H1 (cell line): ENCODE results near the gene SCN11A. TPM values are rescaled to one million over a fixed set of nuclear protein-coding genes. Genes with fewer than 3 reads are reported as not detected.

ENCODE experiments used
- CTCF ChIA-PET: fragments of 300-600 bp; sonication (Branson Sonifier 250); formaldehyde crosslinking; loops from one replicate; lab custom pipeline; 2021; ENCODE audit not compliant: partially characterized antibody; lab: Charles Lee
- POLR2A ChIA-PET: fragments of 300-600 bp; sonication (Branson Sonifier 250); formaldehyde crosslinking; loops from one replicate; lab custom pipeline; 2021; ENCODE audit warnings: inconsistent platforms; ENCODE audit not compliant: partially characterized antibody; lab: Charles Lee
- DNase-seq, 2 experiments: peaks; one replicate each; pipeline versions ENCODE4 v3.0.0 to v3.0.0-alpha.2; 2010 to 2022; ENCODE audit warnings: low spot score in 2 of 2, low read depth in 1 of 2, mixed read lengths in 1 of 2
- FAIRE-seq: peaks from 2 replicates; lab custom pipeline; 2011; peaks lifted over from hg19 to GRCh38; lab: Jason Lieb, UNC
- H2AFZ ChIP-seq: 2 replicates; pipeline ENCODE4 v1.8.1; 2012; ENCODE audit warnings: low read length, inconsistent platforms
- H2AK5ac ChIP-seq: 2 replicates; pipeline ENCODE4 v1.6.1; 2013; ENCODE audit warnings: low read depth, low read length
- H2BK120ac ChIP-seq: replicated peaks from 2 replicates; pipeline ENCODE3; 2013; ENCODE audit warnings: low read depth, low read length, inconsistent platforms
- H2BK12ac ChIP-seq: 2 replicates; pipeline ENCODE4 v1.6.1; 2013; ENCODE audit warnings: low read depth, low read length
- H2BK15ac ChIP-seq: 2 replicates; pipeline ENCODE4 v1.6.1; 2013; ENCODE audit warnings: low read length
- H2BK20ac ChIP-seq: 2 replicates; pipeline ENCODE4 v1.6.1; 2013; ENCODE audit warnings: low read length
- H2BK5ac ChIP-seq: 2 replicates; pipeline ENCODE4 v1.6.1; 2013; ENCODE audit warnings: low read depth, low read length
- H3K14ac ChIP-seq: 2 replicates; pipeline ENCODE4 v1.6.1; 2013; ENCODE audit warnings: inconsistent platforms; ENCODE audit not compliant: insufficient read length
- H3K18ac ChIP-seq: 2 replicates; pipeline ENCODE4 v1.6.1; 2013; ENCODE audit warnings: low read length; ENCODE audit errors: extremely low read depth
- H3K23ac ChIP-seq: 2 replicates; pipeline ENCODE4 v1.6.1; 2013; ENCODE audit warnings: inconsistent platforms; ENCODE audit not compliant: insufficient read length
- H3K23me2 ChIP-seq: 2 replicates; pipeline ENCODE4 v1.6.1; 2013; ENCODE audit warnings: low read depth, low read length
- H3K27ac ChIP-seq: 2 replicates; pipeline ENCODE4 v1.6.1; 2011; ENCODE audit warnings: low read depth, low read length, inconsistent platforms
- H3K27me3 ChIP-seq, 4 experiments: replicated peaks in 1 of 4; 1 replicate in 1 of 4; 2 replicates in 3 of 4; pipeline versions ENCODE4 v1.6.1 to v1.8.1; 2011 to 2013; ENCODE audit warnings: low read length in 3 of 4, mild to moderate bottlenecking in 3 of 4, inconsistent platforms in 2 of 4, mixed read lengths in 2 of 4, moderate library complexity in 1 of 4; ENCODE audit not compliant: control insufficient read depth in 3 of 4, insufficient read depth in 3 of 4; ENCODE audit errors: extremely low read depth in 1 of 4
- H3K36me3 ChIP-seq, 4 experiments: 2 replicates each; pipeline versions ENCODE4 v1.6.1 to v1.8.1; 2011 to 2013; ENCODE audit warnings: mild to moderate bottlenecking in 4 of 4, low read length in 3 of 4, moderate library complexity in 2 of 4, control low read depth in 1 of 4, inconsistent platforms in 1 of 4; ENCODE audit not compliant: insufficient read depth in 4 of 4, control insufficient read depth in 2 of 4
- H3K4ac ChIP-seq: replicated peaks from 2 replicates; pipeline ENCODE3; 2013; ENCODE audit warnings: low read length, low read depth, mixed read lengths, inconsistent platforms; ENCODE audit not compliant: insufficient read length
- H3K4me1 ChIP-seq, 4 experiments: replicated peaks in 1 of 4; 1 replicate in 1 of 4; 2 replicates in 3 of 4; pipeline versions ENCODE4 v1.6.1 to v1.8.1; 2011 to 2013; ENCODE audit warnings: low read length in 3 of 4, inconsistent platforms in 2 of 4, mixed read lengths in 1 of 4; ENCODE audit not compliant: insufficient read depth in 4 of 4, control insufficient read depth in 3 of 4
- H3K4me2 ChIP-seq, 2 experiments: 2 replicates each; pipeline versions ENCODE4 v1.6.1 to v1.8.1; 2011 to 2013; ENCODE audit warnings: low read depth in 2 of 2, low read length in 2 of 2, control low read depth in 1 of 2, inconsistent platforms in 1 of 2, mild to moderate bottlenecking in 1 of 2; ENCODE audit not compliant: insufficient read depth in 1 of 2
- H3K4me3 ChIP-seq, 4 experiments: fragments of 200-600, 300-600 bp in 1 of 4; sonication (generic), shearing (Covaris generic), sonication (Bioruptor Twin) in 1 of 4; 2 replicates each; pipeline versions ENCODE4 v1.5.1 to v1.8.1; 2011 to 2016; ENCODE audit warnings: low read length in 4 of 4, low read depth in 3 of 4, control low read depth in 2 of 4, inconsistent platforms in 2 of 4, mild to moderate bottlenecking in 2 of 4, mixed read lengths in 1 of 4, moderate library complexity in 1 of 4; ENCODE audit not compliant: insufficient read depth in 2 of 4; ENCODE audit errors: extremely low read depth in 1 of 4
- H3K56ac ChIP-seq: replicated peaks from 2 replicates; pipeline ENCODE3; 2013; ENCODE audit warnings: low read depth, mild to moderate bottlenecking, mixed read lengths, low read length, inconsistent platforms; ENCODE audit not compliant: insufficient read length
- H3K79me1 ChIP-seq: 2 replicates; pipeline ENCODE4 v1.6.1; 2013; ENCODE audit warnings: low read depth, low read length, control low read depth
- H3K79me2 ChIP-seq, 2 experiments: 2 replicates each; pipeline versions ENCODE4 v1.6.1 to v1.8.1; 2012 to 2013; ENCODE audit warnings: low read length in 2 of 2, mild to moderate bottlenecking in 2 of 2, inconsistent platforms in 1 of 2; ENCODE audit not compliant: insufficient read depth in 2 of 2, control insufficient read depth in 1 of 2
- H3K9ac ChIP-seq, 4 experiments: replicated peaks in 1 of 4; 1 replicate in 1 of 4; 2 replicates in 3 of 4; pipeline versions ENCODE4 v1.6.1 to v1.8.1; 2011 to 2013; ENCODE audit warnings: low read depth in 3 of 4, low read length in 3 of 4, control low read depth in 2 of 4, mild to moderate bottlenecking in 2 of 4, moderate library complexity in 2 of 4, inconsistent platforms in 1 of 4; ENCODE audit errors: extremely low read depth in 1 of 4
- H3K9me3 ChIP-seq, 2 experiments: 2 replicates each; pipeline versions ENCODE4 v1.6.1 to v1.8.1; 2012 to 2013; ENCODE audit warnings: mild to moderate bottlenecking in 2 of 2, moderate library complexity in 2 of 2, control low read depth in 1 of 2, inconsistent platforms in 1 of 2, low read depth in 1 of 2, low read length in 1 of 2, mixed read lengths in 1 of 2; ENCODE audit not compliant: insufficient read depth in 2 of 2
- H4K20me1 ChIP-seq, 2 experiments: replicated peaks in 1 of 2; 2 replicates each; pipeline versions ENCODE3 to v1.8.1; 2011 to 2013; ENCODE audit warnings: inconsistent platforms in 2 of 2, low read length in 2 of 2, mild to moderate bottlenecking in 1 of 2; ENCODE audit not compliant: insufficient read depth in 2 of 2, control insufficient read depth in 1 of 2
- H4K5ac ChIP-seq: 2 replicates; pipeline ENCODE4 v1.6.1; 2013; ENCODE audit warnings: low read length, low read depth, mixed read lengths, inconsistent platforms; ENCODE audit not compliant: insufficient read length
- H4K8ac ChIP-seq: 2 replicates; pipeline ENCODE4 v1.8.0; 2013; ENCODE audit warnings: mild to moderate bottlenecking, moderate library complexity, low read length, inconsistent platforms; ENCODE audit not compliant: insufficient read depth; ENCODE audit errors: extremely low read depth
- H4K91ac ChIP-seq: replicated peaks from 2 replicates; pipeline ENCODE3; 2013; ENCODE audit warnings: low read length, mixed read lengths, inconsistent platforms; ENCODE audit not compliant: insufficient read length
- ASH2L ChIP-seq: fragments of 200-600, 300-600 bp; sonication (generic); IDR thresholded peaks from one replicate; pipeline ENCODE4 v1.7.1; 2017; ENCODE audit warnings: low read length
- BACH1 ChIP-seq: IDR thresholded peaks from 2 replicates; pipeline ENCODE4 v1.6.1; 2012; ENCODE audit warnings: low read length, improper control_type of control experiment
- BRCA1 ChIP-seq: IDR thresholded peaks from 2 replicates; pipeline ENCODE4 v1.6.1; 2012; ENCODE audit warnings: low read depth, low read length, improper control_type of control experiment
- CBX8 ChIP-seq: fragments of 300-800, 300-1000 bp; sonication (generic); IDR thresholded peaks from 2 replicates; pipeline ENCODE4 v1.7.1; 2016; ENCODE audit warnings: low read depth, low read length, borderline replicate concordance
- GABPA ChIP-seq: IDR thresholded peaks from 2 replicates; pipeline ENCODE4 v1.6.1; 2011; ENCODE audit warnings: mild to moderate bottlenecking, low read length, moderate library complexity, borderline replicate concordance; ENCODE audit not compliant: insufficient read depth
- JUN ChIP-seq: IDR thresholded peaks from 2 replicates; pipeline ENCODE4 v1.6.1; 2011; ENCODE audit warnings: low read depth, mild to moderate bottlenecking, improper control_type of control experiment, low read length
- KDM4A ChIP-seq: IDR thresholded peaks from one replicate; pipeline ENCODE4 v1.7.1; 2012; ENCODE audit warnings: low read depth, mild to moderate bottlenecking, moderate library complexity, low read length, inconsistent platforms; ENCODE audit not compliant: severe bottlenecking
- MAFK ChIP-seq: IDR thresholded peaks from 2 replicates; pipeline ENCODE4 v1.6.1; 2012; ENCODE audit warnings: low read depth, mild to moderate bottlenecking, improper control_type of control experiment, low read length
- POLR2AphosphoS5 ChIP-seq: IDR thresholded peaks from 2 replicates; pipeline ENCODE4 v1.6.1; 2011; ENCODE audit warnings: low read depth, low read length
- RNF2 ChIP-seq: fragments of 200-900, 300-1000 bp; sonication (generic); IDR thresholded peaks from 2 replicates; pipeline ENCODE4 v1.7.1; 2016; ENCODE audit warnings: borderline replicate concordance, low read depth, mild to moderate bottlenecking, antibody characterized with exemption, low read length; ENCODE audit not compliant: poor library complexity, severe bottlenecking; ENCODE audit errors: missing control alignments
- RXRA ChIP-seq: IDR thresholded peaks from 2 replicates; pipeline ENCODE4 v1.6.1; 2011; ENCODE audit warnings: low read depth, mild to moderate bottlenecking, low read length, moderate library complexity; ENCODE audit not compliant: insufficient read depth
- SP2 ChIP-seq: IDR thresholded peaks from 2 replicates; pipeline ENCODE4 v1.6.1; 2012; ENCODE audit warnings: mild to moderate bottlenecking, low read length, inconsistent platforms
- SP4 ChIP-seq: IDR thresholded peaks from 2 replicates; pipeline ENCODE4 v1.6.1; 2012; ENCODE audit warnings: low read length, inconsistent platforms
- SRF ChIP-seq: IDR thresholded peaks from 2 replicates; pipeline ENCODE4 v1.6.1; 2011; ENCODE audit warnings: mild to moderate bottlenecking, low read depth, low read length, moderate library complexity
- SUZ12 ChIP-seq: fragments of 200-600 bp; sonication (generic); IDR thresholded peaks from 2 replicates; pipeline ENCODE4 v1.6.1; 2012; ENCODE audit warnings: mild to moderate bottlenecking, inconsistent platforms, low read length, moderate library complexity, mixed read lengths
- TEAD4 ChIP-seq: IDR thresholded peaks from 2 replicates; pipeline ENCODE4 v1.6.1; 2012; ENCODE audit warnings: low read depth, low read length, inconsistent platforms, mixed read lengths
- WGBS, 2 experiments: shearing (Covaris generic) in 1 of 2; methylation state at CpG; one replicate each; pipeline versions ENCODE4 v1.1.6 to v1.1.7; 2013 to 2015; ENCODE audit warnings: low lambda C conversion rate in 2 of 2, mixed read lengths in 2 of 2, inconsistent platforms in 1 of 2, low coverage in 1 of 2, missing lambda C conversion rate in 1 of 2; ENCODE audit not compliant: insufficient replicate concordance in 2 of 2, insufficient coverage in 1 of 2, insufficient read length in 1 of 2; ENCODE audit errors: extremely low coverage in 1 of 2, missing lambda C conversion rate in 1 of 2; 5-methylcytosine and 5-hydroxymethylcytosine counted together
- polyA plus RNA-seq, 7 experiments: library from polyadenylated mRNA; depleted of rRNA in 3 of 7; stranded (reverse) in 5 of 7; unstranded in 2 of 7; fragments of >200 nt in 5 of 7; fragments of 200-250 nt in 2 of 7; gene quantifications; 1 replicate in 5 of 7; 2 replicates in 1 of 7; 4 replicates in 1 of 7; pipeline versions ENCODE4 v1.2.1 to v1.2.3, GENCODE V29; 2011 to 2013; ENCODE audit warnings: missing spikeins in 2 of 7, mixed read lengths in 2 of 7
- total RNA-seq: library from RNA; stranded (reverse); fragmentation: NEBNext Ultra II Directional; extraction: Animal tissue kit (Norgen Biotek cat#: 25700); gene quantifications from 2 replicates; pipeline ENCODE4 v1.2.1, GENCODE V29; 2021

Gene SCN11A
- total and polyA plus RNA-seq, 2 of the 8 experiments (the other 6 are each of a cell fraction or from before 2014, with no cell fraction given), result 0.11 to 0.21 TPM

GRCh38 chr3:39019299-39019698 is 32.4 kb downstream of the SCN11A start:
- H3K4me2 ChIP-seq, result no peak overlapping the region
- DNase-seq, result no peak
- H3K23ac ChIP-seq, result no peak overlapping the region
- no peaks in the 10 kb centered on the region for H3K4me1 ChIP-seq
- H2AK5ac ChIP-seq, result no peak overlapping the region
- ChIA-PET CTCF (no interaction called here), POLR2A (no interaction called here)
- no peak overlapping the region for H3K9ac ChIP-seq
- no peak overlapping the region for H4K5ac ChIP-seq
- H3K9me3 ChIP-seq, result no peaks in the 10 kb centered on the region
- no peak overlapping the region for H4K91ac ChIP-seq
- H3K79me2 ChIP-seq, result no peaks in the 10 kb centered on the region
- no peak overlapping the region for H4K8ac ChIP-seq
- no peak for FAIRE-seq
- H3K4me3 ChIP-seq, result no peak overlapping the region
- H3K27ac ChIP-seq, result no peak overlapping the region
- no peaks in the 10 kb centered on the region for H3K36me3 ChIP-seq
- H2BK15ac ChIP-seq, result no peak overlapping the region
- H3K18ac ChIP-seq, result no peak overlapping the region
- H3K79me1 ChIP-seq, result no peaks in the 10 kb centered on the region
- no peak overlapping the region for H2BK120ac ChIP-seq
- no peak overlapping the region for H2BK5ac ChIP-seq
- 100% methylated on average over 2 of the region's 2 CpGs; no CpG with 5 or more reads in 1 of the 2 experiments for WGBS, 2 experiments
- no peak overlapping the region for H2BK20ac ChIP-seq
- H2AFZ ChIP-seq, result no peak overlapping the region
- no peaks in the 10 kb centered on the region for H4K20me1 ChIP-seq
- no peak overlapping the region for H3K4ac ChIP-seq
- H3K14ac ChIP-seq, result no peak overlapping the region
- no peaks in the 10 kb centered on the region for H3K27me3 ChIP-seq
- H3K23me2 ChIP-seq, result no peaks in the 10 kb centered on the region
- no peak overlapping the region for H3K56ac ChIP-seq
- no peak overlapping the region for H2BK12ac ChIP-seq
- TF ChIP-seq KDM4A (no peak), MAFK (no peak), SP2 (no peak), RXRA (no peak), RNF2 (no peak), GABPA (no peak), TEAD4 (no peak), SP4 (no peak), CBX8 (no peak), BACH1 (no peak), ASH2L (no peak), SRF (no peak), POLR2AphosphoS5 (no peak), SUZ12 (no peak), BRCA1 (no peak), JUN (no peak)
